CD4-positive, alpha-beta T cell treated with Interleukin-17A for 4 hours (primary cell): Measurements from ENCODE around the gene PHF21B.
"Not testable (repeated sequence)": the region's sequence is repeated elsewhere in the genome, so short reads cannot be mapped to it uniquely, and the experiment has no call there.

Experiments
- DNase-seq: peaks from one replicate; pipeline ENCODE4 v3.0.0-alpha.2; 2020; ENCODE audit warnings: mixed read lengths

PHF21B gene

GRCh38 chr22:44930711-44931035 is 79.1 kb downstream of the PHF21B start:
- no peak for DNase-seq

GRCh38 chr22:44930016-44930710 is 79.6 kb downstream of the PHF21B start:
- no peak for DNase-seq

DNA sequence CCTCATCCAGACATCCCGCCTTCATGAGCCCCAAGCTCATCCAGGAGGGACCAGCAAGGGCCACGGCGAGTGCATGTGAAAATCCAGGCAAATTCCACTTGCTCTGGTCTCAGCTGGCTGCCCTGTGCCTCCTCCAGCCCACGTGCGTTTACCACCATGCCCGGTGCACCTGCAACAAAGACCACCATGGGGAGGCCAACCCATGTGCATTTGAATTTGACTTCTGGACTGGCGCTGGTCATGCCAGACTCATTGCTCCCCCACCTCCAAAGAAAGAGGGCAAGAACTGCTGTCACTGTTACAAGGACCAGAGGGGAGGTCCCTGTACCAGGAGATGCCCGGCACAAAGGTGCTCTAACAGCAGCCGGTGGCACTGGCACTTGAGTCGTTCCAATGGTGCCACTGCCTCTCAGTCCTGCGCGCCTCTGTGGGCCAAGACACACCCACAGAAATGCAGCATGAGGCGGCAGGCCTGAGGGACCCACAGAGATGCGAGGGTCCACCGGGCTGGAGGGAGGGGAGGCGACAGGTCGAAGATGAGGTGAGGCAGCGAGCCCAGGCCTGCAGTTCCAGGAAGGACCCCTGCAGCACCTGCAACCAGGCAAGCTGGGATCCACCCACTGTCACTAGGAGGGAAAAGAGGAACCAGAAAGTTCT is 80.3 kb downstream of the PHF21B start:
- no peak for DNase-seq

DNA sequence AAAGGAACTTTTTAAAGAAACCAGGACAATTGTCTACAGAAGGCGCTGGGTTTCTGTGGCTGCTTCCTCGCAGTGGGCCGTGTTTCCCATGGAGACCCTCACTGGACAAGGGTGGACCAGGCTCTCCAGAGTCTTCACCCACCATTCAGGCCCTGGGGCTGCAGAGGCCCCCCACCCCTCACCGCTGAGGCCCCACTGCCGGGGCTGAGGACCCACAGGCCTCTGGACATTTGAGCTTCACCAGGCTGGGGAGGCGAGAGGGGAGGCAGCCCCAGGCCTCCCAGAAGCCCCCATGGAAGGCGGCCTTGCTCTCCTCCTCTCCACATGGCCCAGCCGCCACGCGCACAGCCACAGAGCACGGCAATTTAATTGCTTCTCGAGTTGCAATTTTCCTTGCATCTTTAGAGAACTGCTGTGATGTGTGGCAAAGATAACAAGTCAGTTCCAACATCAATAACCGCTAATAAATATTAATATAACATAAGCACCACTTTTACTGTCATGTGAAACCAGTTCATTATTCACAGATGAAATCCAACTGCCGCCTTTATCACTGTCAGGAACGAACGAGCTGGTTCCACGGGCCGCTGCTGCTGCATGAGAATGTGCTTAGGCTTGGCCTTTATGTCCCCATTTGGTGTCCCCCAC is 81.0 kb downstream of the PHF21B start:
- no peak for DNase-seq

DNA sequence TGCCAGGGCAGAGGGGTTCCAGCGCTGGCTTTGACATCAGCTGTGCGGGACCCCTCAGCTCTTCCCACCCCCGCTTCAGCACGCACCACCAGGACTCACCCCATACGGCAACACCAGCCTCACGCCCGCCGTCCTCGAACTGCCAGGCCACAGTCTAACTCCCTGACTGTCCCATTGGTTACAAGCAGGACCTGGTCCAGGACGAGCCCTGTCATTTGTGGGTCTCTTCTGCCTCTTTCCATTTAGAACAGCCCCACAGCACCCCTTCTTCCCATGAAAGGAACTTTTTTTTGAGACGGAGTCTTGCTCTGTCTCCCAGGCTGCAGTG is 81.7 kb downstream of the PHF21B start:
- DNase-seq, result no peak

GRCh38 chr22:44927463-44928135 is 82.2 kb downstream of the PHF21B start:
- no peak for DNase-seq

- no peak for DNase-seq
These were observed 83.1 kb downstream of the PHF21B start for GRCh38 chr22:44926491-44927415.

GRCh38 chr22:44926124-44926475 is 83.7 kb downstream of the PHF21B start:
- DNase-seq, result no peak

DNA sequence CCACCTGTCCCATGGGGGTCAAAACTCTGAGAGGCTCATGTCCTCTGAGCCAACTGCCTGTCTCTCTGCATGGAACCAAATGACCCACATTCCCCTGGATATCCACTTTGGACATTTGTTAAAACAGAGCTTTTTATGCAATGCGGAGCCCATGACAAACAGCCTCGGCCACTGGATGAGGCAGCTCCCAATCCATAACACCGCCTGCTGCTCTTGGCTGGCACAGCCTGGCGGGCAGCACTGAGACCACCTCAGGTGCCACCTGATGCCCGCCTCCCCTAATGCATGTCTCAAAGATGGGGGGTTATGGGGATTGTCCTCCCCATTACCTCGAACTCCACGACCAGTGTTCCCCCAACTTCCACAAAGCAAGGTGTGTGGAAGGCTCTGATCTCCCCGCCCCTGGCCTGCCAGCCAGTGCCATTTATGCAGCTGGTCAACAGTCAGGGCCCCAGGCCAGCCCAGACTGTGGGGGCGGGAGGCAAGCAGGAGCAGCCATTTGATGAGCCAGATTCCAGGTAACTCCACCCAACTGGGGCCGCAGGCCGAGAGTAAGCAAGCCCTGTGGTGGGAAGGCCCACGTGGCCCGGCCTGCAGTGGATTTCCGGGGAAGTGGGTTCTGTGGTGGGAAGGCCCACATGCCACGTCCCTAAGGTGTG is 84.2 kb downstream of the PHF21B start:
- DNase-seq, result no peak

DNA sequence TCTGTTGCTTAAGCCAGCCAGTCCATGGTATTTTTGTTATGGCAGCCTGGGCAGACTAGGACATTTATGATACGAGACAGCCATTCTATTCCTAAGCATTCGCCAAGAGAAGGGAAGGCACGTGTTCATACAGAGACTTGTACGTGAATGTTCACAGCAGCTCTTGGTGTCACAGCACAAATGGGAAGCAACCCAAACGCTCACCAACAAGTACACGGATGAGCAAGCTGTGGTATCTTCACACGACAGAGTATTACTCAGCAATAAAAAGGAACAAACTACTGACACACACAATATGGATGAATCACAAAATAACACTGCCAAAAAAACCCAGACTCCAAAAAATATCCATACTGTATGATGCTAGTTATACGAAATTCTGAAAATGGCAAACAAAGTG is 85.1 kb downstream of the PHF21B start:
- DNase-seq, result no peak

- DNase-seq, result no peak
These were observed 85.7 kb downstream of the PHF21B start for GRCh38 chr22:44924098-44924497.

GRCh38 chr22:44921766-44922165 is 88.0 kb downstream of the PHF21B start:
- not testable (repeated sequence) for DNase-seq

DNA sequence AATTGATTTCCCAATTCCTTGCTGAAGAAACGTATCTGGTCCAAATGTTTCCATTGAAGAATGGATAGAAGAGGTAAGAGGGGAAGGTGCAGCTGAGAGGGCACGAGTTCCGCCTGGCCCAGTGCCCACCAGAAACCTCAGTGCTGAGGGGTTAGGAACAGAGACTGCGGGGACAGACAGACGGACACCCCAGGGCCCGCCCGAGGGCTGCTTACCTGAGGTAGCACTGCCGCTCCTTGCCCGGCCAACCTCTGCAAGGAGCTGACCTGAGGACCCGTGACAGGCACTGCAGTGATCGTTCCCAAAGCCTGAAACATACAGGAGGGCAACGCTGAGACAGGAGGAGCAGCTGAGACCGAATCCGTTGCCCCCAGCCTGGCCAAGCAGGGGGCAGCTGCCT is 89.6 kb downstream of the PHF21B start:
- no peak for DNase-seq

GRCh38 chr22:44919691-44920090 is 90.1 kb downstream of the PHF21B start:
- no peak for DNase-seq

DNA sequence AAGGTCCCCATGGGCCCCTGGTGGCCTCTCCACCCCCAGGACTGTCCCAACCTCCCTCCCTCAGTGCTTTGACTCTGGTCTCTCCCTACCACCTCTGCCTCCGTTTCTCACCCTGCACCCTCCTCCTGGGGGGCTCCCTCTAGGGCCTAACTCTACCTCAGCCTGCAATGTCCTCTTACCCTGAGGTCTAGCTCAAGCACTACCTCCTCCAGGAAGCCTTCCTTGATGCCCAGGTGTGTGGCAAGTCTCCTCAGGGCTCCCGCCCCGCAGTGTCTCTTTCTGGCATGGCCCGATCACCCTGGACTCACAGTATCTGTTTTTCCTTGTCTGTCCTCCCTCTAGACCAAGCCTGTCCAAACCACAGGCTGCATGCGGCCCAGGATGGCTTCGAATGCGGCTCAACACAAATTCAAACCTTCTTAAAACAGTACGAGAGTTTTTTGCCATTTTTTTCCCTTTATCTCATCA is 90.8 kb downstream of the PHF21B start:
- no peak for DNase-seq

DNA sequence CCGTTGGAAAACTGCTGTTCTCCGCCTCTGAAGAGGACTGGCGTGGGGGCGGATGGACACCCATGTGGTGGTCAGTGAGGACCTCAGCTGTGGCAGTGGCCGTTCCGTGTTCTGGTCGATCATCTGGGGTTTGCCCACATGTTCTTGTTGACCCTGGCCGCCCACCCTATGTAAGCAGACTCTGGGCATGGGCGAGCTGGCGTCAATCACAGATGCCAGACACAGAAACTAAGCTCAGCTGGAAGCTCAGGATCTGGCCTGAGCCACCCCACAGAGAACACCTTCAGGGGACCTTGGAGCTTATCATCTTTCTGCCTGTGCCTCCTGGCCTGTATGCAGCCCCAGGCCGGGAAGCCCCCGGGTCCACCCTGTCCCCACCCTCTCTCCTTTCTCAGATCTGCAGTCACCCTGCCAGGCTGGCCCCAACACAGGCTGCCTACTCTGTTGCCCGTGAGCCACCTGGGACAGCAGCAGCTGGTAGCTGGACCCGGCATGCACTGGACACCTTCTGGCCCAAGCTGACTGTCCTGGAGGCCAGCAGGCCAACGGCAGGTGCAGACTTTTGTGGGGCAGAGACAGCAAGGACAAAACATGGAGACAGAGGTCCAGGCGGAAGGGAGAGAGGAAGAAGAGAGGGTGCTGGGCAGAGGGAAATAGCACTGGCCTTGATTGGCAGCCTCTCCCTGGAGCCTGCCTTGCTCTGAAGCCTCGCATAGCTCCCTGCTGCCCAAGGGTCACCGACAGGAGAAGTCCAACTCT is 91.5 kb downstream of the PHF21B start:
- DNase-seq, result no peak

GRCh38 chr22:44917372-44918165 is 92.2 kb downstream of the PHF21B start:
- DNase-seq, result no peak

GRCh38 chr22:44916281-44917231 is 93.2 kb downstream of the PHF21B start:
- no peak for DNase-seq

DNA sequence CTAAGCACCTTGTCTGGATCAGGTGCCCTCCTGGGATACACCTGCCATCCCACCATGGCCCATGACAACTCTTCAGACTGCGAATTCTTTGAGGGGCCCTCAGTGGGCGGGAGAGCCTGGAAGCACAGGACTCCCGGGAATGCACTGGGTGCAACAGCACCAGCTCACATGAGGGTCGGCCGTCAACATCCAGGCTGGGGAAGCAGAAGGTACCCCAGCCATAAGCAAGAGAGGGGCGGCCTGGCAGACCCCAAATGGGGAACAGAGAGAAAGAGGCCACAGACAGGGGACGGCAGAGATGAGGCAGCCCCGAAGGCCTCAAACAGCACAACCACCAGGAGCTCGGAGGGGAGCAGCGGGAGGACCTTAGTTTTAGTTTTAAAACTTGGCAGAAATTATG is 94.4 kb downstream of the PHF21B start:
- DNase-seq, result no peak
